NCI-H526 (cell line): ENCODE measurements around the gene SOWAHA.
A peak's percentile ranks its signal among the peaks of the same experiment; 100 is the strongest.
"Not testable (repeated sequence)": the region's sequence is repeated elsewhere in the genome, so short reads cannot be mapped to it uniquely, and the experiment has no call there.

Source experiments
- DNase-seq, 2 experiments: peaks; one replicate each; lab custom pipeline; 2025; lab: John Stamatoyannopoulos, UW

Gene SOWAHA

GRCh38 chr5:132777209-132778069, 35.7 kb upstream of the SOWAHA start, which contains the start of gene SEPTIN8:
Gene SEPTIN8, minus strand, starts transcription at chr5:132777239. Its CDS starts 102 bp downstream, at chr5:132777137.
- DNase-seq, result peak in 1 of 2 experiments; percentile 46

DNA sequence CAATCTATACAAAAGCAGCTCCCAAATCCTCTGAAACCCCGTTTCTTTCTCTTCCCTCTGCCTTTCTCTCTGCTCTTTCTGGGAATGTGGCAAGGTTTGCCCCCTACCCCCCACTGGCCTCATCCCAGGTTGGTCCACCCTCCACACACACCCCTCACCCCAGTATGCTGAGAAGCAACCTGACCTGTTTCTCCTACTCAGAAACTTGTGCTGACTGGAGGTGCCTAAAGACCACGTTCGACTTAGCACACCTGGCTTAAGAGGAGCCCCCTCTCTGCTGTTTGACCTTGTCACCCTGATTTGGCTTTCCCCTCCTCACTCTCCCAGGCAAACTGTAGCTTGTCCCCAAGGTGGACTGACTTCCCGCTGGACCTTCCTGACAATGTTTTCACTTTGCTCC, 35.0 kb upstream of the SOWAHA start:
- no peak for DNase-seq

DNA sequence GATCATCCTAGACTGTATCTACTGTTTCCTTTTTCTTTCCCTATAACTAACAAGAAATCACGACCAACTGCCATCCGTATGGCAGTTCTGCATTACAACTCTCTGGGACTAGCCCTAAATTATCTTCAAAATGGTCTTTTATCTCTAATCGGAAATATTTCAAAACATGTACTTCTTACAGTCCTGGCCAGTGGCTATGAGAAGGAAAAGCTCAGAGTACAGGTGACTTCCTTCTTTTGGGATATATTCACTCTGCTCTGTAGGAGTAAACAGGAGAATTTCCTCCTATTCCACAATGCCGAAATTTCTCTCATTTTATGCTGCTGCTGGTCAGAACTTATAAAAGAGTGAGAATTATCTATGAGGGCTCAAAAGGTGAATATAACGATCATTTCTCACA, 34.2 kb upstream of the SOWAHA start:
- DNase-seq, result no peak

- DNase-seq, result no peak
Measured at GRCh38 chr5:132779961-132780360, 33.1 kb upstream of the SOWAHA start.

GRCh38 chr5:132780577-132780976, 32.5 kb upstream of the SOWAHA start:
- no peak for DNase-seq

- DNase-seq, result no peak
Measured at GRCh38 chr5:132781029-132781428, 32.1 kb upstream of the SOWAHA start.

DNA sequence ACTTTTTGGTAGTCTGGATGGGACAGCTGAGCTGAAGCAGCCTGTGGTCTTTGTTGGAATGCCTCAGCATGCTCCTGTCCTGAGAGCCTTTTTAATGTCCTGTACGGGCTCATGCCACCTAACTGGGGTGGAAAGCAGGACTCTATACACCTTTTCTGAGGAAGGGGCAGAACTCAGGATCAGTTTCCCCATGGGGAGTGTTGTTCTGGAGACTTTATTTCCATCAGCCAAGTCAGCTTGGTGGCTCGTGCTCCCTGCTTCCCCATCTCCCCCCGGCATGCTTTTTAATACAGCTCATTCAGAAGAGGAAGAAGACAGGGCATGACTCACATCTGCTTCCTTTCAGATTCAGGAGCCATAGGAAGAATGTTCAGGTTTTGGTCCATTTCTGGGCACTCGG, 31.0 kb upstream of the SOWAHA start:
- DNase-seq, result no peak

DNA sequence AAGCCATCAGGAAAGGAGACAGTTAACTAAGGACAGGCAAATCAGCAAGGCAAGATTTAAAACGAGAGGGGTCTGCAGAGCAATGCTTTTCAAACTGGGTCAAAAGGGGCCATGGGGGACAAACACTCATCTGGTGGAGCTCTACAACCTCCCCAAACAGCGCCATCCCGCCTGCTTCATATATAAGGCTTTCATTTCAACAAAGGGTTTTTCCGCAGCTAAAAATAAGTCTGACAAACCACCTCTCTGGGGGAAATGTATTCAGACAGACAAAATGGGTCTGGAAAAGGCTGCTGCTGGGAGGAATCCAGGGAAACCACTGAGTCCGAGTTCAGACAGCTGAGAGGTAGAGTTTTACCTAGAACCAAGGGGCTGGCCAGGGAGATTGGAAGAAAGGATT, 27.7 kb upstream of the SOWAHA start:
- DNase-seq, result no peak

- DNase-seq, result no peak
Measured at GRCh38 chr5:132785864-132786263, 27.2 kb upstream of the SOWAHA start.

DNA sequence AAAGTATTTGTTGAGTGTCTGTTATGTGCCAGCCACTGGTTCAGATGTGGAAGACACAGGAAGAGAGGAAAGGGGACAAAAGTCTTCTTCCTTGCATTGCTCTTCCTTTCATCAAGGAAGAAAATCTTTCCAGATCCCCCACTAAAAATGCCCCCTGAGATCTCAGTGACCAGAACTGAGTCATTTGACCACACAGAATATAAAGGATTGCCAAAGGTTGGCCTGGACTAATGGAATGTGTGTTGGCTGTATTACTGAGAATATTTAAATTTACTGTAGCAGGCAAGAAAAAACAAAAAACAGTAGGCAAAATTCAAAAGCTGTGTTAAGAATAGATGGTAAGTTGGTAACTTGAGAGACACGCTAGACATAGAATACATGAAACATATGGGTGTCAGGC, 26.0 kb upstream of the SOWAHA start:
- DNase-seq, result no peak

DNA sequence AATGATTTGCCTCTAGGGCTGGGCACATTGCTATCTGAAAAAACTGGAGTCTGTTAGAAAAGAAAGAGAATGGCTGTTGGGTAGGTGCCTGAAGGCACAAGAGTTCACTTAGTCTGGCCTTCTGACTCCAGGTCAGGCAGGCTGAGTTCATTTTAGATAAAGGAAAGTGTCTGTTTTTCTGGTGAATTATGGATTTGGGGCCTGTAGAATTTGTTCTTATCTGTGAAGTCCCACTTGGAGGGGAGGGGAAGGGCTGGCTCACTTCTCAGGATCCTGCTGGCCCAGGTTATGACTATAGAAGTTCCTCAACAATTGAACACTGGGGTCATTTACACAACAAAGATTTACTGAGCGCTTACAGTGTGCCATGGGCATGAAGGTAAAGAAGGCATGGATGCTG, 24.6 kb upstream of the SOWAHA start:
- no peak for DNase-seq

DNA sequence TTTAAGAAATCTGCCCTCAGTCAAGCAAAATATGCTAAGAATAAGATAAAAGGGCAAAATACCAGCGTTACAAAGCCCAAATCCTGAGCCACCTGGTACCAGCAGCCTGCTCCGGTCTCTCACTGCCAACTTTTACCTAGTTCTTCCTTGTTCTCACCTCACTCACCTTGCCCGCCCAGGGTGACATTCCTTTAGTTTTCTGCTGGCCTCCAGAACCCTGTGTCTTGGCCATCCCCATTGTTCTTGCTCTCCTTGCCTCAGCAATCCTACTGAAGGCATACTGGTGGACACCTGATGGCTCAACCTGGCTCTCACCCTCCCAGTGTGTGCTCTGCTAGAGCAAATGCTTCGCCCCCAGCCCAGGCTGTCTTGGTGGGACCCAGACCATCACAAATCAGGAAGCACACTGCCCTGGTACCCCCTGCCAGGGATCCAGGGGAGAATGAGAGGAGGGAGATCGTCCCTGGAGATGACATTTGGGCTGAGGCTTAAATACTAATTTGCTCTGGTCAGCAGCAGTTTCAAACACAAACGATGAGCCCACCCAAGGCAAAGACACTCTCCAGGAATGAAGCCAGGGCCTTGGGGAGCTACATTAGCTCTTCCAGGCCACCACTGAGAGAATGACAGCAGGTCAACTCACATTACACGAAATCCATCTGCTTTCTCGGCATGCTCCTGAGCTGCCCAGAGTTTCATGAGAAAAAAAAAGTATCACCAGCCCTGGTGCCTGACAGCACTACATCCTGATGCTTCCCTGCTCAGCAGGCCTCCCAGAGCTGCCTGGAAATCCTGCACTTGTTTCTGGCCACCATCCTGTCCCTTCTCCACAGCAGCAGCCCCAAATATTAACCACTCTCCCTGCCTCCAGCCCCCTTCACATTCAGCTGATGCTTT, 23.9 kb upstream of the SOWAHA start:
- no peak for DNase-seq

DNA sequence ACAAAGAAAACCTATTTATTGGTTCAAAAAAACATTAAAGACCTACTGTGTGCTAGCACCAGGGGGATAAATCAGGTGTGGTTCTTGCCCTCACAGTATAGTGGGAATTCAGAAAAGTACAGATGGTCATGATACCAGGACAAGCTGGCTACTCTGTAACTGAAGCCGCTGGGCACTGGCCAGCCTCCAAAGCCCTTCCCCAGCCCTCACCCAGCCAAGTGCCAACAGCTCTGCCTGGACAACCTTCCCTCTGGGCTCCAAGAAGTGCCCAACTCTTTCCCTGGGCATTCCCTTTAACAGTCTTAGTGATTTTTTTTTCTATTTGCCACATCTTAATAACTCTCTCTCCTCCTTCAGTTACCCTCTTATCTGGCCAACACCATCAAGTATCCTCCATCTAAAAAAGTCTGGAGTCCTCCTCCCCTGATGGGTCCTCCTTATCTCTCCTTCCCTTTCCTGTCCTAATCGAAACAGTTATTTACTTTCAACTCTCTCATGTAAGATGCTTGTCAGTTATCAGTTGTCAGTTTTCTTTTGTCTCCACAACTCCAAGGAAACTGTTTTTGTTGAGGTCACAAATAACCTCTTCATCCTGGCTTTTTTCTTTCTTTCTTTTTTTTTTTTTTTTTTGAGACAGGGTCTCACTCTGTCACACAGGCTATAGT, 22.8 kb upstream of the SOWAHA start:
- no peak for DNase-seq

DNA sequence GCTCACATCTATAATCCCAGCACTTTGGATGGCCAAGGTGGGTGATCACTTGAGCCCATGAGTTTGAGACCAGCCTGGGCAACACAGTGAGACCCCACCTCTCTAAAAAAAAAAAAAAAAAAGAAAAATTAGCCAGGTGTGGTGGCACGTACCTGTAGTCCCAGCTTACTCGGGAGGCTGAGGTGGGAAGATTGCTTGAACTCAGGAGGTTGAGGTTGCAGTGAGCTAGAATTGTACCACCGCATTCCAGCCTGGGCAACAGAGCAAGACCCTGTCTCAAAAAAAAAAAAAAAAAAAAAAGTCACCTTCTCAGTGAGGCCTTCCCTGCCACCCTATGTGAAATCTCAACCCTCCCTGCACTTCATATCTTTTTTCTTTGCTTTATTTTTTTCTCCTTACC, 22.1 kb upstream of the SOWAHA start:
- no peak for DNase-seq

- DNase-seq, result no peak
Measured at GRCh38 chr5:132797651-132798050, 15.5 kb upstream of the SOWAHA start.

DNA sequence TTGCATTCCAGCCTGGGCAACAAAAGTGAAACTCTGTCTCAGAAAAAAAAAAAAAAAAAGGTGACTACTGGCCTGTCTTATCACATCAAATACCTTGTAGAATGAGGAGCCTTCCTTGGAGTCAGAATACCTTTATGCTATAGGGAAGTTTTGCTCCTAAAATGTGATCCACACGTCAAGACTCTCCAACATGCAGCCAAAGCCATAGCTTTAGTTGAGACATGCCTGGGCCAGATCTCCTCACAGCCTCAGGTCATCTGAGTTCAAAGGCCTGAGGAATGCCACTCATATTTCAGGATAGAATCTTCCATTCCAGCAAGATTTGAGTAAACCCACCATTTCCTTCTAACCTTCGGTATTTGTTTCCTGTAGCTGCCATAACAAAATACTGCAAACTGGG, 13.7 kb upstream of the SOWAHA start:
- DNase-seq, result no peak

DNA sequence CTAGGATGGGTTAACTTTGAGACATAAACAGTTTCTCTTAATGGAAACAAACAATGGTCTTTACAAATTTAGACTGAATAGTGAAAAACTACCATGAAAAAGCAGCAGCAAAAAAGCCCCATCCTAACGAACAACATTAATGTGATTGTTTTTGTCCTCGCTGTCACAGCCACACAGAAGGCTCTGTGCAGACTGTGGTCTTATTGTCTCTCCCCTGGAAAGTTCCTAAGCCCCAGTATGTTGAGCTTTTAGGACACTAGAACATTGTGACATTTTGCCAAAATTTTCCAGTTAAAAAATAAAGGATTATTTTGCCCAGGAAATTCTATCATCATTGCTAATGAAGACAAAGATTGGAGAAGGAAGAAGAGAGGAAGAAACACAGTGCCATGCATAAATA, 12.6 kb upstream of the SOWAHA start:
- DNase-seq, result no peak

- no peak for DNase-seq
Measured at GRCh38 chr5:132802044-132802684, 10.9 kb upstream of the SOWAHA start.

- not testable (repeated sequence) for DNase-seq
Measured at GRCh38 chr5:132802685-132803066, 10.4 kb upstream of the SOWAHA start.

GRCh38 chr5:132804219-132804618, 8.9 kb upstream of the SOWAHA start:
- not testable (repeated sequence) for DNase-seq

DNA sequence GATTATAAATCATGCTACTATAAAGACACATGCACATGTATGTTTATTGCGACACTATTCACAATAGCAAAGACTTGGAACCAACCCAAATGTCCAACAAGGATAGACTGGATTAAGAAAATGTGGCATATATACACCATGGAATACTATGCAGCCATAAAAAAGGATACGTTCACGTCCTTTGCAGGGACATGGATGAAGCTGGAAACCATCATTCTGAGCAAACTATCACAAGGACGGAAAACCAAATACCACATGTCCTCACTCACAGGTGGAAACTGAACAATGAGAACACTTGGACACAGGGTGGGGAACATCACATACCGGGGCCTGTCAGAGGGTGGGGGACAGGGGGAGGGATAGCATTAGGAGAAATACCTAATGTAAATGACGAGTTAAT, 7.2 kb upstream of the SOWAHA start:
- not testable (repeated sequence) for DNase-seq

DNA sequence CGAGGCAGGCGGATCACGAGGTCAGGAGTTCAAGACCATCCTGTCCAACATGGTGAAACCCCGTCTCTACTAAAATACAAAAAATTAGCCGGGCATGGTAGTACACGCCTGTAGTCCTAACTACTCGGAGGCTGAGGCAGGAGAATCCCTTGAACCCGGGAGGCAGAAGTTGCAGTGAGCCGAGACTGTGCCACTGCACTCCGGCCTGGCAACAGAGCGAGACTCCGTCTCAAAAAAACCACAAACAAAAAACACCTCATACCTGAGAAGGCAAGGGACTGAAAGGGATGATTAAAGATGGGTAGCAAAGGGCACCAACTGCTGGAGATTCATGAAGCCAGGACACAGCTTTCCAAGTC, 6.3 kb upstream of the SOWAHA start:
- DNase-seq, result peak in 1 of 2 experiments; percentile 53
